ELR (cell line): ENCODE results near the gene HK2.
"Not testable (repeated sequence)": the region's sequence is repeated elsewhere in the genome, so short reads cannot be mapped to it uniquely, and the experiment has no call there.

ENCODE experiments used
- DNase-seq: peaks from one replicate; pipeline ENCODE4 v3.0.0-alpha.2; 2015; ENCODE audit warnings: low read depth

The HK2 gene

GRCh38 chr2:74895001-74895400 lies 61.1 kb downstream of the HK2 start:
- no peak for DNase-seq

GRCh38 chr2:74896232-74896631 lies 62.3 kb downstream of the HK2 start:
- no peak for DNase-seq

- DNase-seq: not testable (repeated sequence)
Observed at GRCh38 chr2:74900225-74900624, 66.3 kb downstream of the HK2 start.

GRCh38 chr2:74902281-74902860 lies 68.4 kb downstream of the HK2 start:
- no peak for DNase-seq

GRCh38 chr2:74906395-74906794 lies 72.5 kb downstream of the HK2 start:
- no peak for DNase-seq

GRCh38 chr2:74907560-74907959 lies 73.6 kb downstream of the HK2 start:
- not testable (repeated sequence) for DNase-seq

- no peak for DNase-seq
Observed at GRCh38 chr2:74908748-74909444, 75.0 kb downstream of the HK2 start.

- no peak for DNase-seq
Observed at GRCh38 chr2:74910245-74910644, 76.3 kb downstream of the HK2 start.

GRCh38 chr2:74911061-74911460 lies 77.1 kb downstream of the HK2 start:
- DNase-seq: no peak

- DNase-seq: peak; percentile 88
Observed at GRCh38 chr2:74915743-74916142, 81.8 kb downstream of the HK2 start.

- no peak for DNase-seq
Observed at GRCh38 chr2:74916394-74916793, 82.5 kb downstream of the HK2 start.

GRCh38 chr2:74917702-74918619 lies 84.0 kb downstream of the HK2 start:
- DNase-seq: peak; percentile 100

GRCh38 chr2:74919827-74920226 lies 85.9 kb downstream of the HK2 start:
- DNase-seq: peak; percentile 19

GRCh38 chr2:74921236-74921736 lies 87.4 kb downstream of the HK2 start:
- peak; percentile 38 for DNase-seq

- no peak for DNase-seq
Observed at GRCh38 chr2:74922592-74923227, 88.8 kb downstream of the HK2 start.

- no peak for DNase-seq
Observed at GRCh38 chr2:74924463-74925265, 90.7 kb downstream of the HK2 start.

GRCh38 chr2:74925361-74925786 lies 91.4 kb downstream of the HK2 start:
- no peak for DNase-seq

GRCh38 chr2:74927621-74928020 lies 93.7 kb downstream of the HK2 start:
- no peak for DNase-seq

GRCh38 chr2:74930811-74931486 lies 97.0 kb downstream of the HK2 start:
- DNase-seq: peak; percentile 37

GRCh38 chr2:74931940-74932339 lies 98.0 kb downstream of the HK2 start:
- no peak for DNase-seq

GRCh38 chr2:74935975-74936391 lies 102.1 kb downstream of the HK2 start:
- no peak for DNase-seq
